ENCODE data around the gene ARHGAP24. TPM values are rescaled to one million over a fixed set of nuclear protein-coding genes. Genes with fewer than 3 reads are reported as not detected.

Gene ARHGAP24
- total RNA-seq, 2 donors from 2014 or later = 0.40 TPM; not detected in 1

DNA sequence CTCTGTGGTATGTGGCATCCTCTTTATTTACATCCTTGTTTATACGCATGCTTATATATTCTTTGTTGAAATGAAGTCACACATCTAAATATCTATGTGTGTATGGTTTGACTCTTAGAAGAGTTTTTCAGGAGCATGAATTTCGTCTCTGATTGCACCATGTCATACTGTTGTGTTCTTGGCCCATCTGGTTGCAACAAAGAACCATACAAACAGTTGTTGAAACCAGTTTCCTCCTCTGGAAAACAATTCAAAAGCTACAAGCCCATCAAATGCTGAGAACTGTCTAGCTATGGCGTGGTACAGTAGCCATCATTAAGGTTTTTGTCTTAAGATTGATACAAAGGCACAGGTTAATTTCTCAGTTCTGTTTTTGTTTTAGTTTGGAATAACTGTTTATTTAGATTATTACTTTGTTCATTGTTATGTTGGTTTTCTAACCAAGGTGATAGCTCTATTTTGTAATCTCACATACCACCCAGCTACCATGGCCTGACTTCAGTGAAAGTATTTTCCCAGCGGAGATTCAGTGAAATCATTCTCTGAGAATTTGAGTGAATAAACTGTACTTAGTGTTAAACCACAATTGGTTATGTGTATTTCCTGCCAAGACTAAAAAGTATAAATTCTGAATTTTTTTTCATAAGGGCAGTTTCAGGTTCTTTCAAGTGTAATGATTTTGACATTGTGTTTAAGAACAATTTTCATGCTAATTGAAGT, 91.0 kb downstream of the ARHGAP24 start:
- no peaks in the 10 kb centered on the region for H3K4me1 Mint-ChIP-seq
- H3K4me3 Mint-ChIP-seq = no peak overlapping the region
- H3K36me3 Mint-ChIP-seq (ENCODE audit: low read depth) = no peaks in the 10 kb centered on the region
- ATAC-seq (replicated peaks) = no peak
- no peaks in the 10 kb centered on the region for H3K27me3 Mint-ChIP-seq
- H3K27ac Mint-ChIP-seq = no peak overlapping the region
- peaks cover 11% of the 10 kb centered on the region for H3K9me3 Mint-ChIP-seq

DNA sequence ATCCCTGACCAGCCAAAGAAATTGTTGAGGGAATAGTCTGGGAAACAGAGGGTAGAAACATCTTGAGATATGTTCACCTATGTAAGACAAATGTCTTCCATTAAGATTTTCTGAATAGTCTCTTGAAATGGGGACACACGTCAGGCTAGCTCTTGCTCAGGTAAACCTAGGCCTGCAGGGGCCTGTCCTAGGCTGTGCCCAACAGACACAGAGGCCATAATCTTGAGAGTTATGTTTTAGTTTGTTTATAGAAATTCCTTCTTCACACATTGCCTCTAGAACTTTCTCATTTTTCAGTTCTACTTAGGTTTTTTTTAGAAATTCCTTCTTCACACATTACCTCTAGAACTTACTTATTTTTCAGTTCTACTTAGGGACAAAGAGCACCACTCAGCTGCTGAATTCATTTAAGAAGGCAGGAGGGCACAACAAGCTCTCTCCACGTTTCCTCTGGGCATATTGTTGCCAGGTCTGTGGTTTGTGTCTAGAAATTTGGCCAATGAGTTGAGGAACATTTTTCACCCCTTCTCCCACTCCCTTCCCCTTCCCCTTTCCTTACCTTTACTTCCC, 94.9 kb downstream of the ARHGAP24 start:
- Mint-ChIP-seq H3K27ac (no peak overlapping the region), H3K9me3 (peaks cover 5% of the 10 kb centered on the region), H3K27me3 (no peaks in the 10 kb centered on the region), H3K36me3 (ENCODE audit: low read depth) (no peaks in the 10 kb centered on the region), H3K4me1 (no peaks in the 10 kb centered on the region), H3K4me3 (no peak overlapping the region)
- ATAC-seq (replicated peaks) = no peak

DNA sequence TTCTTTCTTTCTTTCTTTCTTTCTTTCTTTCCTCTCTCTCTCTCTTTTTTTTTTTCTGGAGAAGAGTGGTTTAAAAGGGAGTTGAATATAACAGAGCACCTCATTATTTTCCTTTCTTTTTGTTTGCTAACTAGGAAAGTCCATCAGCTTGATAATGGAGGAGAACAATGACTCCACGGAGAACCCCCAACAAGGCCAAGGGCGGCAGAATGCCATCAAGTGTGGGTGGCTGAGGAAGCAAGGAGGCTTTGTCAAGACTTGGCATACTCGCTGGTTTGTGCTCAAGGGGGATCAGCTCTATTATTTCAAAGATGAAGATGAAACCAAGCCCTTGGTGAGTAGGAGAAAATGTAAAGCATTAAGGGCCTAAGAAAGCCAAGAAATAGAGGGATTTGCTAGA, 95.4 kb downstream of the ARHGAP24 start:
- Mint-ChIP-seq H3K36me3 (ENCODE audit: low read depth) (no peaks in the 10 kb centered on the region), H3K9me3 (peaks cover 5% of the 10 kb centered on the region), H3K4me3 (no peak overlapping the region), H3K4me1 (no peaks in the 10 kb centered on the region), H3K27ac (no peak overlapping the region), H3K27me3 (no peaks in the 10 kb centered on the region)
- ATAC-seq (replicated peaks) = no peak

DNA sequence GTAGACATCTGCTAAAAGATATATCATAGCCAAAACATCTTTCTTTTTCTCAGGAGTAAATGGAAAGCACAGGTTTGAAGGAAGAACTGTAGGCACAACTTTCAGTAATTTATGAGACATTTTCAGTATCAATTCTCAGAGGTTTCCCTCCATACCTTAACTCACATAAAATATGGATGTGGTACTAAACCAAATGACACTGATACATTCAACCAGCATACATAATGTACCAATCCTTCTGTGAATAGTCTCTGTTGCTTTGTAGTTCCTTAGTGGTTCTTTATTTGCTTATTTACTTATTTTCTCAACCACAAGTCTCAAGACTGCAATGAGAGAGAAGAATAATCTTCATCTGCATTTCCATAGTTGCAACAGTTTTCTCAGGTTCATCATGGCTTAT, 96.1 kb downstream of the ARHGAP24 start:
- no peak for ATAC-seq (replicated peaks)
- H3K9me3 Mint-ChIP-seq = peaks cover 5% of the 10 kb centered on the region
- no peaks in the 10 kb centered on the region for H3K27me3 Mint-ChIP-seq
- no peaks in the 10 kb centered on the region for H3K36me3 Mint-ChIP-seq (ENCODE audit: low read depth)
- H3K4me1 Mint-ChIP-seq = no peaks in the 10 kb centered on the region
- H3K4me3 Mint-ChIP-seq = no peak overlapping the region
- no peak overlapping the region for H3K27ac Mint-ChIP-seq

DNA sequence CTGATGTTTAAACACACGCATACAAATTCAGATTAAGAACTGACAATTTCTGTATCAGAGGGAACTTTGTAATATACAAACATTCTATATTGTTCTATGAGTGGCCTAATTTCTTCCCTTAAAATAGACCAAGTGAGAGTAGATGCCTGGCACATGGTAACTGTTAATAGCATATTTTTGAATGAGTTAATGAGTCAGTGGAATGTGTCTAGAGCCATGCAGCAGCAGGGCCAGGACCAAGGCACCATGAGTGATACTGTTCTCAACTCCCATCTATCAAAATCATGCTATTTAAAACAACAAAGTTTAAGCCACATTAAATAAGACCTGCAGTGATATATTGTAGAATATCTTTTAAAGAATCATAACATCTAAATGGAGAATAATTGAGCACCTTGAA, 98.3 kb downstream of the ARHGAP24 start:
- no peak for ATAC-seq (replicated peaks)
- Mint-ChIP-seq H3K4me1 (no peaks in the 10 kb centered on the region), H3K27me3 (no peaks in the 10 kb centered on the region), H3K9me3 (peaks cover 5% of the 10 kb centered on the region), H3K4me3 (no peak overlapping the region), H3K36me3 (ENCODE audit: low read depth) (no peaks in the 10 kb centered on the region), H3K27ac (no peak overlapping the region)

DNA sequence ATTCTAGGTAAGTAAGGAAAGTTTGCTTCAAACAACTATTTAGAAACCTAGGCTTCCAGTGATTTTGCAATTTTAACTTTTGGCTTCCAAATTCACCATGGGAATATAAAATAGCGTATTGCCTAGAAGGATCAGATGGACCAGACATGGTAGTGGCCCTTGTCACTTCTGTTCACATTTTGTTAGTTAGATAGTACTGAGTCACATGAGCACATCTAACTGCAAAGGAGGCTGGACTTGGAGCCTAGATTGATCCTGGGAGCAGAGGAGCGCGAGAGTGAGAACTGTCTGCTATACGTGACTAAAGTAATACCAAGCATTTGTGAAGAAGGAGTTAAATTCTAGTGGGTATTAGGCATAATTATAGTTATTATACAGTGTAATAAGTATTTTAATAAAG, 102.4 kb downstream of the ARHGAP24 start:
- H3K27me3 Mint-ChIP-seq = no peaks in the 10 kb centered on the region
- H3K4me3 Mint-ChIP-seq = no peak overlapping the region
- H3K4me1 Mint-ChIP-seq = no peaks in the 10 kb centered on the region
- H3K9me3 Mint-ChIP-seq = peaks cover 3% of the 10 kb centered on the region
- H3K36me3 Mint-ChIP-seq (ENCODE audit: low read depth) = no peaks in the 10 kb centered on the region
- no peak overlapping the region for H3K27ac Mint-ChIP-seq
- no peak for ATAC-seq (replicated peaks)

DNA sequence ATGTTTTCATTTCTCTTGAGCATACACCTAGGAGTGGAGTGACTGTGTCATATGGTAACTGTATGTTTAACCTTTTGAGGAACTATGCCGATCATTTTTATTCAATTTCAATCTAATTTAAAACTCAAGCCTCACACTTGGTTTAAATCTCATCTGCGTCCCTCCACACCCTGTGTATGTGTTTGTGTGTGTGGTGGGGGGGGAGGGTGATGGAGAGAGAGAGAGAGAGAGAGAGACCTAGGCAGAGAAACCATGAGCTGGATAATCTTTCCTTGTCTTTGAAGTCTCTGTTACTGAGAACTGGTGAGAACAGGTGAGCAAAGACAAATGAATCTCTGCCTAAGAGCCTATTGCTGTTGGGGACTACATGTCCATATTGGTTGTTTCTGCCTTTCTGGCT, 105.0 kb downstream of the ARHGAP24 start:
- no peak overlapping the region for H3K4me3 Mint-ChIP-seq
- H3K9me3 Mint-ChIP-seq = peaks cover 3% of the 10 kb centered on the region
- no peak for ATAC-seq (replicated peaks)
- H3K4me1 Mint-ChIP-seq = no peaks in the 10 kb centered on the region
- no peaks in the 10 kb centered on the region for H3K27me3 Mint-ChIP-seq
- H3K36me3 Mint-ChIP-seq (ENCODE audit: low read depth) = no peaks in the 10 kb centered on the region
- H3K27ac Mint-ChIP-seq = no peak overlapping the region

DNA sequence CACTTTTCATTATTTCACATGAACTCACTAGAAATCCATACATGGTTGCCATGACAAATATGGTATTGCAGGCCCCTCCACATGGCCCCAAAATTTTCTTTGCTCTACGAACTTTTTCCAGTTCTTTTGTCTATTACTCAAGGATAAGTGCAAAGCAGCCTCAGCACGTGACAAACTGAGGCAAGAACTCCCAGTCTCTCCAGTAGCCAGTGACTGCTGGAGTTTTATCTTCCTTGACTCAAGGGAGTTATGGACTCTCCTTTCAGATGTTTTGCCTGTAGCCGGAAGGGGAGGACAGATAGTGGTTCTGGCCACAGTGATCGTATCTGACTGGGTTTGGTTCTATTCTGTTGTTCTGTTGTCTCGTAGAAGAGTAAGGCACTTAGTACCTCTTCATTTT, 105.5 kb downstream of the ARHGAP24 start:
- no peak overlapping the region for H3K27ac Mint-ChIP-seq
- H3K4me1 Mint-ChIP-seq = no peaks in the 10 kb centered on the region
- no peak overlapping the region for H3K4me3 Mint-ChIP-seq
- ATAC-seq (replicated peaks) = no peak
- no peaks in the 10 kb centered on the region for H3K27me3 Mint-ChIP-seq
- H3K9me3 Mint-ChIP-seq = peaks cover 3% of the 10 kb centered on the region
- H3K36me3 Mint-ChIP-seq (ENCODE audit: low read depth) = no peaks in the 10 kb centered on the region

DNA sequence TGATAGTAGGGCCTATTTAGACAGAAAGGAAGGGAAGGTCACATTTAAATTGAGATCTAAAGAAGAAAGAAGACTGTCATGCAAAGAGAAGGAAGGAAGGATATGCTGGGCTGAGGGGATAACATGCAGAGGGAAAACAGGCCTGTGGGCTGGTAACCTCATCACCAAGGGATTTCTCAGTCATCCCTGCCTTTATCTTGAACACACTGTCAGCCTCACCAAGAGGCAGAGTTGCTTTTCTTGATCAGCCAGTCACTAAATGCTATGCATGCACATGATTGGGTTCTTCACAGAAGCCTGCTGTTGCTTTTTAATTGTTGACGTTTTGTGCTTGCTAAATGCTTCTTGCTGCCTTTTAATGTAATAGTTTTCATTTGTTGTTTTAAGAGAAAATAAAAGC, 113.0 kb downstream of the ARHGAP24 start:
- Mint-ChIP-seq H3K36me3 (ENCODE audit: low read depth) (no peaks in the 10 kb centered on the region), H3K27me3 (no peaks in the 10 kb centered on the region), H3K4me3 (no peak overlapping the region), H3K4me1 (no peaks in the 10 kb centered on the region), H3K9me3 (peaks cover 10% of the 10 kb centered on the region), H3K27ac (no peak overlapping the region)
- ATAC-seq (replicated peaks) = no peak

DNA sequence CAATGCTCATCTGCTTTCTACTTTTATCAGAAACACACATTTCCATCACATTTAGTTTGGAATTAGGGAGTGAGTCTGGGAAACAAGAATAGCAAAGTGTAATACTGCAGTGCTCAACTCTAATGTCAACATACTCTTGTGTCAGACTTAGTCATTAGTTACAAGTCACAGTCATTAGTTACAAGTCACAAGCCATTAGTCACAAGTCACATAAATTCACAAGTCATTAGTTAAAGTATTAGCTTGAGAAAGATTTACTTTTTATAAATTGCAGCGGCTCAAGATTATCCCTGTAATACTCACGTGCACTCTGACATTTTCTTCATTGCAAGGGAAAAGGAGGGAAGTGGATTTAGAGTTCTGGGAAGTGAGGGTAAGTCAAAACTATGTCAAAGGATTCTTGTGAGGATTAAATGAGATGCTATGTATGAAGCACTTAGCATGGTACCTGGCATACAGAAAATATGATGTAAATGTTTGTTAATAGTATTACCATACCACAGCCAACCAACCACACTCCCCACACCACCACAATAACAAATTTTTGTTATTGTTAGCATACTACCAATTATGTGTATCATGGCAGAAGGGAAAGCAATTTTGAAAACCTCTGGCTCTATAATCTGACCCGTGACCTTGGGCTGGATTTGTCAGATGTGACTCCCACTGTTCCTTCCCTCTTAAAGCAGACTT, 116.6 kb downstream of the ARHGAP24 start:
- H3K36me3 Mint-ChIP-seq (ENCODE audit: low read depth) = no peaks in the 10 kb centered on the region
- no peak for ATAC-seq (replicated peaks)
- H3K4me1 Mint-ChIP-seq = no peaks in the 10 kb centered on the region
- H3K27me3 Mint-ChIP-seq = no peaks in the 10 kb centered on the region
- no peak overlapping the region for H3K4me3 Mint-ChIP-seq
- no peak overlapping the region for H3K27ac Mint-ChIP-seq
- peaks cover 4% of the 10 kb centered on the region for H3K9me3 Mint-ChIP-seq

DNA sequence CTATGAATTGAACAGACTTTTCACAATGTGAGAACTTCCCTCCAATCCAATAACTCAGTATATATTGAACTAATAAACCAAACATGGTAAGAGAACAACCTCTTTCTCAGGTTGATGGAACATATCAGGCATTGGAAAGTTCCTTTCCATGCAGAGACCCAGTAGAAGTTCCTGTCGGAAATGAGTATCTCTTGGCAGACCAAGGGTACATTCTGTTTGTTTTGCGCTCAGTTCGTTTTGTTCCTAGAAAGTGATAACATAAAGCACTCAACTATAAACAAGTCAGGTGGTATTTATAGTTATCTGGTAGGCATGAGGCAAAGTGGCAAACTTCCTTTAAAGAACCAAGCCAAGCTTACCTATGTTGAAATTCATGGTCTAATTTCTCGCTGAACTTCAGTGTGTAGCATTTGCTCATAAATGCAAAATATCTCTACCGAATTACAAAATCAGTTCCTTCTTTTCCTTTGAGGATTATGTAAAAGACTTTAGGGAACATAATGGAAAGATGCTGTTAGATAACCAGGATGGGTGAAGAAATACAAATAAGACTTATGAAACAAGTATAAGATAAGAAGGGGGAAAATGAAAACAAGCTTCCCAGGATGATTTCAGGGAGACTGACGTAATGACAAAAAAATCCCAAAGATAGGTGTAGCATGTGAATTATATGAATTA, 120.3 kb downstream of the ARHGAP24 start:
- no peak for ATAC-seq (replicated peaks)
- Mint-ChIP-seq H3K36me3 (ENCODE audit: low read depth) (no peaks in the 10 kb centered on the region), H3K27ac (no peak overlapping the region), H3K4me1 (no peaks in the 10 kb centered on the region), H3K4me3 (no peak overlapping the region), H3K9me3 (no peaks in the 10 kb centered on the region), H3K27me3 (no peaks in the 10 kb centered on the region)

DNA sequence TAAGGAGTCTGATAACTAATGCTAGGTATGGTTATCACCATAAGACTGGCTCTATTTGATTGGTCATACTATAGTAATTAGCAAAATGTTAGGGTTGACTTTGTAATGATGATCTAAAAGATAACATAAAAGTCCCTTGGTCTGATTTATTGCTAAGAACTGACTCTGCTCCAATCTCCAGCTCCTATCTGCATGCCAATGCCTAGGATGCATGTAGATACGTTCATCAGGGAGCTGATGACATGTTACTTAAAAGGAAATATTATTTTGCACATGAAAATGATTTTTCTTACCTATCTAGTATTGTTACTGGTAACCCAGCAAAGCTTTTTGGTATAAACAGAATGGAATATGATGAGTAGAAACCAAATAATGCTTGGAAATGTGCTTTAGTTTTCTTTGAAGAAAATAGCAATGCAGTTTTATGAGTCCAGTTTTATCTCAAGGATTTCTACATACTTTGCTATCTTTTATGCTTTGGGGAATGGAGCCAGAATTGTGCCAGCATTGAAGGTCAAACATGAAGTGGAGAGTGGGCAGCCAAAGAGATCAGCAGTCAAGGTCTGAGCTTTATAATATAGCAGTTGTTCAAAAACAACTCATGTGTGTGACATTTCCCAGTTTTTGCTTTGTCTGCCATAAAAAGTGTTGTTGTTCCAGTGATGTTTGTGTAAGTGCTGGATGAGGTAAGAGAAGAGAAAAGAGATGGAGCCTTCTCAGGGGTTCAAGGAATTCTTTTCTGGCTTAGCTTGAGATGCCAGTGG, 121.0 kb downstream of the ARHGAP24 start:
- Mint-ChIP-seq H3K27ac (no peak overlapping the region), H3K36me3 (ENCODE audit: low read depth) (no peaks in the 10 kb centered on the region), H3K27me3 (no peaks in the 10 kb centered on the region), H3K4me1 (no peaks in the 10 kb centered on the region), H3K4me3 (no peak overlapping the region), H3K9me3 (no peaks in the 10 kb centered on the region)
- no peak for ATAC-seq (replicated peaks)

DNA sequence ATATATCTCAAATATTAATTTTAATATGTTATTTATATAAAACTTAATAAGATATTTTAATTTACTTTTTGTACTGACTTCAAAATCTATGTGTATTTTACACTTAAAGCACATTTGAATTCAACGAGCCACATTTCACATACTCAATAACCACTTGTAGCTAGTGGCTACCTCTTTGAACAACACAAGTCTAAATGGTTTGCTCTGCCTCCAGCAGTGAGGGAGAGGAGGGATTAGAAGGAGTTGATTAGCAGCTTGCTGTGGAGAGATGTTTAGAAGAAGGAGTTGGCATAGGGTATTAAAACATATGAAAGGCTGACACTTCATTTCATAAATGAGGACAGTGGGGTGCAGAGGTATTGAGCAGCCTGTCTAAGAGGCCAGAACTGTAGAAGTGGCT, 124.0 kb downstream of the ARHGAP24 start:
- H3K4me3 Mint-ChIP-seq = no peak overlapping the region
- no peaks in the 10 kb centered on the region for H3K27me3 Mint-ChIP-seq
- no peak overlapping the region for H3K27ac Mint-ChIP-seq
- no peaks in the 10 kb centered on the region for H3K9me3 Mint-ChIP-seq
- no peaks in the 10 kb centered on the region for H3K4me1 Mint-ChIP-seq
- ATAC-seq (replicated peaks) = no peak
- no peaks in the 10 kb centered on the region for H3K36me3 Mint-ChIP-seq (ENCODE audit: low read depth)

DNA sequence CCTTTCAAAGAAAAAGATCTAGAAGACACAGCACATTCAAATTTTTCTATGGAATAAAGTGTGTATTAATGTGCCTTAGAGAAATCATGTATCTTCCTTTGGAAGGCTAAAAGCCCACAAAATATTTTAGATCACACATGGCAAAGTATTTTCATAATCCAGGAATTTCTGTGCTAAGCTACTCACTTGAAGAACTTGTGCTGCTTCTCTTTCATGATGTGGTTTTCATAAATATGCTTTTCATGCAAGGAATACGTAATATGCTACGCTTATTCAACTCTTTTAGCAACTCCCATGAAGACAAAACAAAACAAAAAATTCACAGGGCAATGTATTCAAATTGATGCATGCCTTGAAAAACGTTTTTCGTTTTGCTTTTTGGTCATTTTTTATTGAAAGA, 125.6 kb downstream of the ARHGAP24 start:
- ATAC-seq (replicated peaks) = no peak
- Mint-ChIP-seq H3K36me3 (ENCODE audit: low read depth) (no peaks in the 10 kb centered on the region), H3K27ac (no peak overlapping the region), H3K4me3 (no peak overlapping the region), H3K27me3 (no peaks in the 10 kb centered on the region), H3K9me3 (no peaks in the 10 kb centered on the region), H3K4me1 (no peaks in the 10 kb centered on the region)
